ENCODE measurements around the gene TAF8. TPM values are rescaled to one million over a fixed set of nuclear protein-coding genes. Genes with fewer than 3 reads are reported as not detected.

Gene TAF8
- total RNA-seq, 1 donor from 2014 or later, result 35.1 TPM

GRCh38 chr6:42101186-42101657, 50.9 kb downstream of the TAF8 start:
- DNase-seq (no peak), ATAC-seq (peak; percentile 23 to 55)
- peaks cover 56% of the 10 kb centered on the region for H3K4me1 ChIP-seq
- peak overlapping the region; percentile 66 for H3K27ac ChIP-seq
- H3K36me3 ChIP-seq, result no peaks in the 10 kb centered on the region
- no peaks in the 10 kb centered on the region for H3K9me3 ChIP-seq
- TF ChIP-seq CTCF (IDR thresholded peaks at IDR 0.05), result no peak
- no peak overlapping the region for H3K4me3 ChIP-seq
- intact Hi-C loops (cut with DNase I), result no loop called here
- H3K27me3 ChIP-seq (ENCODE audit: low read depth), result no peaks in the 10 kb centered on the region

GRCh38 chr6:42103216-42103615, 52.9 kb downstream of the TAF8 start:
- Histone ChIP-seq H3K9me3 (no peaks in the 10 kb centered on the region), H3K4me3 (no peak overlapping the region), H3K27ac (peak overlapping the region; percentile 76), H3K4me1 (peaks cover 55% of the 10 kb centered on the region), H3K36me3 (peaks cover 3% of the 10 kb centered on the region), H3K27me3 (ENCODE audit: low read depth) (no peaks in the 10 kb centered on the region)
- intact Hi-C loops (cut with DNase I), result no loop called here
- DNase-seq, result no peak
- no peak for ATAC-seq
- no peak for TF ChIP-seq CTCF (IDR thresholded peaks at IDR 0.05)

GRCh38 chr6:42103753-42104094, 53.4 kb downstream of the TAF8 start:
- Histone ChIP-seq H3K4me1 (peaks cover 50% of the 10 kb centered on the region), H3K4me3 (peak overlapping the region; percentile 57), H3K27me3 (ENCODE audit: low read depth) (no peaks in the 10 kb centered on the region), H3K36me3 (peaks cover 3% of the 10 kb centered on the region), H3K27ac (peak overlapping the region; percentile 76), H3K9me3 (no peaks in the 10 kb centered on the region)
- intact Hi-C loops (cut with DNase I), result no loop called here
- ATAC-seq, result no peak
- TF ChIP-seq CTCF (IDR thresholded peaks at IDR 0.05), result no peak
- no peak for DNase-seq

- ATAC-seq, result peak; percentile 75 to 91
- Histone ChIP-seq H3K9me3 (no peaks in the 10 kb centered on the region), H3K36me3 (peaks cover 3% of the 10 kb centered on the region), H3K27me3 (ENCODE audit: low read depth) (no peaks in the 10 kb centered on the region), H3K4me1 (peaks cover 45% of the 10 kb centered on the region), H3K27ac (peak overlapping the region; percentile 76), H3K4me3 (peak overlapping the region; percentile 57)
- DNase-seq, result peak; percentile 89
- intact Hi-C loops (cut with DNase I), result no loop called here
- TF ChIP-seq CTCF (IDR thresholded peaks at IDR 0.05), result peak; percentile 90
Measured at GRCh38 chr6:42104095-42104803, 53.9 kb downstream of the TAF8 start.

- peak overlapping the region; percentile 76 for H3K27ac ChIP-seq
- H3K4me3 ChIP-seq, result peak overlapping the region; percentile 57
Measured at GRCh38 chr6:42104804-42105125, 54.4 kb downstream of the TAF8 start.

More at GRCh38 chr6:42104804-42105125, 54.4 kb downstream of the TAF8 start:
- H3K36me3 ChIP-seq, result peaks cover 3% of the 10 kb centered on the region
- H3K9me3 ChIP-seq, result no peaks in the 10 kb centered on the region
- no peak for TF ChIP-seq CTCF (IDR thresholded peaks at IDR 0.05)
- ATAC-seq, result no peak
- intact Hi-C loops (cut with DNase I), result no loop called here
- DNase-seq, result no peak
- peaks cover 40% of the 10 kb centered on the region for H3K4me1 ChIP-seq
- H3K27me3 ChIP-seq (ENCODE audit: low read depth), result no peaks in the 10 kb centered on the region

Data from lower lobe of right lung (tissue), 2 donors.